AG04450 (cell line): ENCODE data around the gene TEX52. TPM values are rescaled to one million over a fixed set of nuclear protein-coding genes. Genes with fewer than 3 reads are reported as not detected.

Experiments used
- CTCF ChIA-PET: fragments of 300-600, 350-600 bp; formaldehyde crosslinking; extraction: SDS; loops from one replicate; lab custom pipeline; 2022; ENCODE audit warnings: antibody characterized with exemption, inconsistent platforms; lab: Charles Lee
- POLR2A ChIA-PET: fragments of 350-600 bp; formaldehyde crosslinking; extraction: SDS; loops from one replicate; lab custom pipeline; 2021; ENCODE audit warnings: antibody characterized with exemption, inconsistent platforms; lab: Yijun Ruan, JAX
- DNase-seq: peaks from one replicate; pipeline ENCODE4 v3.0.0-alpha.2; 2011; ENCODE audit warnings: low read depth, low spot score
- H3K27ac ChIP-seq: one replicate; pipeline ENCODE4 v1.5.1; 2012; ENCODE audit warnings: low read depth, low read length, control low read depth
- H3K27me3 ChIP-seq: one replicate; pipeline ENCODE4 v1.6.0; 2012; ENCODE audit warnings: low read length; ENCODE audit not compliant: control insufficient read depth, insufficient read depth
- H3K4me3 ChIP-seq: 2 replicates; pipeline ENCODE4 v1.5.1; 2011; ENCODE audit warnings: mild to moderate bottlenecking, low read depth, low read length, control low read depth
- H3K9me3 ChIP-seq: 2 replicates; pipeline ENCODE4 v1.5.1; 2012; ENCODE audit warnings: low read length; ENCODE audit not compliant: control insufficient read depth, insufficient read depth
- polyA minus RNA-seq: library from RNA; depleted of rRNA, polyadenylated mRNA; stranded (reverse); fragments of >200 nt; gene quantifications from 2 replicates; pipeline ENCODE4 v1.2.3, GENCODE V29; 2011; rRNA and poly(A)+ RNA removed
- polyA plus RNA-seq: library from polyadenylated mRNA; depleted of rRNA; stranded (reverse); fragments of >200 nt; gene quantifications from 2 replicates; pipeline ENCODE4 v1.2.3, GENCODE V29; 2011; rRNA removed
- TF ChIP-seq, protein P1 (sequence below): IDR thresholded peaks from 2 replicates; pipeline ENCODE4 v1.5.1; 2011; ENCODE audit warnings: low read depth, low read length, control low read depth, inconsistent platforms

TEX52 gene
- not detected in 2 replicates for polyA plus RNA-seq
- not detected in 2 replicates for polyA minus RNA-seq

GRCh38 chr12:2857021-2857431, at the start of gene TEX52:
Gene TEX52 (minus strand): TSS chr12:2857039. CDS start chr12:2857026, 13 bp downstream.
- TF ChIP-seq, protein P1, sequence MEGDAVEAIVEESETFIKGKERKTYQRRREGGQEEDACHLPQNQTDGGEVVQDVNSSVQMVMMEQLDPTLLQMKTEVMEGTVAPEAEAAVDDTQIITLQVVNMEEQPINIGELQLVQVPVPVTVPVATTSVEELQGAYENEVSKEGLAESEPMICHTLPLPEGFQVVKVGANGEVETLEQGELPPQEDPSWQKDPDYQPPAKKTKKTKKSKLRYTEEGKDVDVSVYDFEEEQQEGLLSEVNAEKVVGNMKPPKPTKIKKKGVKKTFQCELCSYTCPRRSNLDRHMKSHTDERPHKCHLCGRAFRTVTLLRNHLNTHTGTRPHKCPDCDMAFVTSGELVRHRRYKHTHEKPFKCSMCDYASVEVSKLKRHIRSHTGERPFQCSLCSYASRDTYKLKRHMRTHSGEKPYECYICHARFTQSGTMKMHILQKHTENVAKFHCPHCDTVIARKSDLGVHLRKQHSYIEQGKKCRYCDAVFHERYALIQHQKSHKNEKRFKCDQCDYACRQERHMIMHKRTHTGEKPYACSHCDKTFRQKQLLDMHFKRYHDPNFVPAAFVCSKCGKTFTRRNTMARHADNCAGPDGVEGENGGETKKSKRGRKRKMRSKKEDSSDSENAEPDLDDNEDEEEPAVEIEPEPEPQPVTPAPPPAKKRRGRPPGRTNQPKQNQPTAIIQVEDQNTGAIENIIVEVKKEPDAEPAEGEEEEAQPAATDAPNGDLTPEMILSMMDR = no peak
- ChIA-PET CTCF (interaction anchor here (1.1 kb wide), 1 partner anchor 178 kb away, joined by 4 read pairs; no protein-coding TSS in a partner anchor), POLR2A (interaction anchor here (1.2 kb wide), 1 partner anchor 12 kb away, joined by 4 read pairs; no protein-coding TSS in a partner anchor)
- H3K9me3 ChIP-seq = no peaks in the 10 kb centered on the region
- H3K27ac ChIP-seq = no peak within 1 kb of the TSS
- H3K4me3 ChIP-seq = no peak within 1 kb of the TSS
- H3K27me3 ChIP-seq = no peaks in the 10 kb centered on the region
- no peak for DNase-seq

- no peaks in the 10 kb centered on the region for H3K27me3 ChIP-seq
- no peak overlapping the region for H3K4me3 ChIP-seq
- no peak for DNase-seq
- H3K9me3 ChIP-seq = no peaks in the 10 kb centered on the region
- no peak overlapping the region for H3K27ac ChIP-seq
- CTCF ChIA-PET = no interaction called here
- TF ChIP-seq, protein P1 = no peak
- POLR2A ChIA-PET = no interaction called here
Measured at GRCh38 chr12:2904260-2904659, 47.4 kb upstream of the TEX52 start.

DNA sequence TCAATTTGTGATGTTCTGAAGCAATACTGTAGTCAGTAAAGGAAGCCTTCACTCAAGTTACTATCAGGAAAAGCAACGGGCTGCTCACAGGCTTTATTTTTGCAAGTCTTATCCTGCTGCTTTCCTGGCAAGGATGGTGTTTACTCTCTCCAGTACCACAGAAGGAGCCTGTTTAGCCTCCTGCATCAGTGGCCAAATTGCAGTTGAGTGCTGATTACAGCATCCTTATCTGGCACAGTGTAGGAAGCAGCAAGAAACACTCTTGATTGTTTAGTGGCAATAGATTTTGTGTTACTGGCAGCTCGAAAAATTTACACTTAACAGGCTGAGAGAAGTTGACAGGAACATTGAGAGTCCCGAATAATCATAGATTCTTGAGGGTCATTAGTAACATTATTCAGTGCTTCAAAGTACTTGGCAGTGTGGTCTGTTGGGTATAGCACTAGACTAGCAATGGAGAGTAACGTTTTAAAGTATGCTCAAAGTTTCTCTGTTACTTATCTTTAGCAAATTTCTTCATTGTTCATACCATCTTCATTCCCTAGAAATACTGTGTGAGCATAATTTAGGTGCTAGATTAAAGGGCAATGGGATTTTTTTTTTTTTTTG, 45.5 kb upstream of the TEX52 start:
- Histone ChIP-seq H3K27me3 (no peaks in the 10 kb centered on the region), H3K9me3 (no peaks in the 10 kb centered on the region), H3K27ac (no peak overlapping the region), H3K4me3 (no peak overlapping the region)
- TF ChIP-seq, protein P1 = no peak
- CTCF ChIA-PET = no interaction called here
- DNase-seq = no peak
- POLR2A ChIA-PET = no interaction called here

- Histone ChIP-seq H3K9me3 (no peaks in the 10 kb centered on the region), H3K4me3 (no peak overlapping the region), H3K27me3 (no peaks in the 10 kb centered on the region), H3K27ac (no peak overlapping the region)
- ChIA-PET POLR2A (no interaction called here), CTCF (interaction anchor here (0.7 kb wide), 1 partner anchor 53 kb away, joined by 8 read pairs; no protein-coding TSS in a partner anchor)
- DNase-seq = no peak
- TF ChIP-seq, protein P1 = no peak
Measured at GRCh38 chr12:2900642-2901041, 43.8 kb upstream of the TEX52 start.

GRCh38 chr12:2897418-2897817, 40.6 kb upstream of the TEX52 start:
- TF ChIP-seq, protein P1 = no peak
- no peak overlapping the region for H3K27ac ChIP-seq
- ChIA-PET CTCF (interaction anchor here (2.3 kb wide), 1 partner anchor 137 kb away, joined by 5 read pairs; no protein-coding TSS in a partner anchor), POLR2A (no interaction called here)
- H3K27me3 ChIP-seq = no peaks in the 10 kb centered on the region
- no peak for DNase-seq
- no peaks in the 10 kb centered on the region for H3K9me3 ChIP-seq
- no peak overlapping the region for H3K4me3 ChIP-seq
